NT2/D1 (cell line): Measurements from ENCODE around the gene DEDD2.

ENCODE experiments used
- YY1 ChIP-seq: IDR thresholded peaks from 2 replicates; pipeline ENCODE4 v1.6.1; 2011; ENCODE audit not compliant: insufficient read length, insufficient read depth
- ZNF274 ChIP-seq: IDR thresholded peaks from 2 replicates; pipeline ENCODE4 v1.6.1; 2011; ENCODE audit warnings: mild to moderate bottlenecking, low read depth, low read length

DNA sequence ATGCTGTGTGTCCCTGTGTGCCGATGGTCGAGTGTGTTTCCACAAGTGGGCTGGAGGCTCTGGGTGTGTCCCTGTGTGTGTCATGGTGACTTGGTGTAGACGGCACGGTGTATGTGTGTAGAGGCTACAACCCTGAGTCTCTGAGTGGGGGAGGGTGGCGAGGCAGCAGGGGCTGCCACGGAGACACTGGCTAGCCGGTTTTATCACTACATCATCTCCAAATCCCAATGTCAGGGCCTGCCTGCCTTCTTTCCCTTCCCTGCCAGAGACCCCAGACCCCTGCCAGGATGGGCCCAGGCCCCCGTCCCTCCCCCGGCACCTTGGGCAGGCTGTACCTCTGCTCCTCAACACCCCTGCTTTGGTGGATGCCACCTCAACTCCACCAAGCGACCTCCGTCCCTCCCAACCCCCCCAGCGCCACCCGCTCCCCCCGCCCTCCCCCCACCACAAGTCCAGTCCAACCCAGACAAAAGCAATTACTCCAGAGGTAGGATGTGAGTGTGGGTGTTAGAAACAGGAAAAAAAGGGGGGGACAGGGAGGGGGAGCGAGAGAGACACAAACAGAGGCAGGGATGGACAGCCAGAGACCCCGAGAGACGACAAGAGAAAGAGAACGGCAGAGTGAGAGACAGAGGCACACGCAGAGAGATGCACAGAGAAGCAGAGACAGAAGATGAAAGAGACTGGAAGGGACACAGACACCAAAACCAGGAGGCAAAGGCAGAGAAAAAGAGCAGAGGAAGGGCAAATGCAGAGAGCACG is 63.6 kb downstream of the DEDD2 start:
- no peak for TF ChIP-seq ZNF274
- TF ChIP-seq YY1 = no peak
